H1 (cell line): ENCODE data around the gene PIERCE2. TPM values are rescaled to one million over a fixed set of nuclear protein-coding genes. Genes with fewer than 3 reads are reported as not detected.

ENCODE experiments used
- CTCF ChIA-PET: fragments of 300-600 bp; sonication (Branson Sonifier 250); formaldehyde crosslinking; loops from one replicate; lab custom pipeline; 2021; ENCODE audit not compliant: partially characterized antibody; lab: Charles Lee
- POLR2A ChIA-PET: fragments of 300-600 bp; sonication (Branson Sonifier 250); formaldehyde crosslinking; loops from one replicate; lab custom pipeline; 2021; ENCODE audit warnings: inconsistent platforms; ENCODE audit not compliant: partially characterized antibody; lab: Charles Lee
- DNase-seq, 2 experiments: peaks; one replicate each; pipeline versions ENCODE4 v3.0.0 to v3.0.0-alpha.2; 2010 to 2022; ENCODE audit warnings: low spot score in 2 of 2, low read depth in 1 of 2, mixed read lengths in 1 of 2
- FAIRE-seq: peaks from 2 replicates; lab custom pipeline; 2011; peaks lifted over from hg19 to GRCh38; lab: Jason Lieb, UNC
- H2AFZ ChIP-seq: 2 replicates; pipeline ENCODE4 v1.8.1; 2012; ENCODE audit warnings: low read length, inconsistent platforms
- H2AK5ac ChIP-seq: 2 replicates; pipeline ENCODE4 v1.6.1; 2013; ENCODE audit warnings: low read depth, low read length
- H2BK120ac ChIP-seq: replicated peaks from 2 replicates; pipeline ENCODE3; 2013; ENCODE audit warnings: low read depth, low read length, inconsistent platforms
- H2BK12ac ChIP-seq: 2 replicates; pipeline ENCODE4 v1.6.1; 2013; ENCODE audit warnings: low read depth, low read length
- H2BK15ac ChIP-seq: 2 replicates; pipeline ENCODE4 v1.6.1; 2013; ENCODE audit warnings: low read length
- H2BK20ac ChIP-seq: 2 replicates; pipeline ENCODE4 v1.6.1; 2013; ENCODE audit warnings: low read length
- H2BK5ac ChIP-seq: 2 replicates; pipeline ENCODE4 v1.6.1; 2013; ENCODE audit warnings: low read depth, low read length
- H3K14ac ChIP-seq: 2 replicates; pipeline ENCODE4 v1.6.1; 2013; ENCODE audit warnings: inconsistent platforms; ENCODE audit not compliant: insufficient read length
- H3K18ac ChIP-seq: 2 replicates; pipeline ENCODE4 v1.6.1; 2013; ENCODE audit warnings: low read length; ENCODE audit errors: extremely low read depth
- H3K23ac ChIP-seq: 2 replicates; pipeline ENCODE4 v1.6.1; 2013; ENCODE audit warnings: inconsistent platforms; ENCODE audit not compliant: insufficient read length
- H3K23me2 ChIP-seq: 2 replicates; pipeline ENCODE4 v1.6.1; 2013; ENCODE audit warnings: low read depth, low read length
- H3K27ac ChIP-seq: 2 replicates; pipeline ENCODE4 v1.6.1; 2011; ENCODE audit warnings: low read depth, low read length, inconsistent platforms
- H3K27me3 ChIP-seq, 4 experiments: replicated peaks in 1 of 4; 1 replicate in 1 of 4; 2 replicates in 3 of 4; pipeline versions ENCODE4 v1.6.1 to v1.8.1; 2011 to 2013; ENCODE audit warnings: low read length in 3 of 4, mild to moderate bottlenecking in 3 of 4, inconsistent platforms in 2 of 4, mixed read lengths in 2 of 4, moderate library complexity in 1 of 4; ENCODE audit not compliant: control insufficient read depth in 3 of 4, insufficient read depth in 3 of 4; ENCODE audit errors: extremely low read depth in 1 of 4
- H3K36me3 ChIP-seq, 4 experiments: 2 replicates each; pipeline versions ENCODE4 v1.6.1 to v1.8.1; 2011 to 2013; ENCODE audit warnings: mild to moderate bottlenecking in 4 of 4, low read length in 3 of 4, moderate library complexity in 2 of 4, control low read depth in 1 of 4, inconsistent platforms in 1 of 4; ENCODE audit not compliant: insufficient read depth in 4 of 4, control insufficient read depth in 2 of 4
- H3K4ac ChIP-seq: replicated peaks from 2 replicates; pipeline ENCODE3; 2013; ENCODE audit warnings: low read length, low read depth, mixed read lengths, inconsistent platforms; ENCODE audit not compliant: insufficient read length
- H3K4me1 ChIP-seq, 4 experiments: replicated peaks in 1 of 4; 1 replicate in 1 of 4; 2 replicates in 3 of 4; pipeline versions ENCODE4 v1.6.1 to v1.8.1; 2011 to 2013; ENCODE audit warnings: low read length in 3 of 4, inconsistent platforms in 2 of 4, mixed read lengths in 1 of 4; ENCODE audit not compliant: insufficient read depth in 4 of 4, control insufficient read depth in 3 of 4
- H3K4me2 ChIP-seq, 2 experiments: 2 replicates each; pipeline versions ENCODE4 v1.6.1 to v1.8.1; 2011 to 2013; ENCODE audit warnings: low read depth in 2 of 2, low read length in 2 of 2, control low read depth in 1 of 2, inconsistent platforms in 1 of 2, mild to moderate bottlenecking in 1 of 2; ENCODE audit not compliant: insufficient read depth in 1 of 2
- H3K4me3 ChIP-seq, 4 experiments: fragments of 200-600, 300-600 bp in 1 of 4; sonication (generic), shearing (Covaris generic), sonication (Bioruptor Twin) in 1 of 4; 2 replicates each; pipeline versions ENCODE4 v1.5.1 to v1.8.1; 2011 to 2016; ENCODE audit warnings: low read length in 4 of 4, low read depth in 3 of 4, control low read depth in 2 of 4, inconsistent platforms in 2 of 4, mild to moderate bottlenecking in 2 of 4, mixed read lengths in 1 of 4, moderate library complexity in 1 of 4; ENCODE audit not compliant: insufficient read depth in 2 of 4; ENCODE audit errors: extremely low read depth in 1 of 4
- H3K56ac ChIP-seq: replicated peaks from 2 replicates; pipeline ENCODE3; 2013; ENCODE audit warnings: low read depth, mild to moderate bottlenecking, mixed read lengths, low read length, inconsistent platforms; ENCODE audit not compliant: insufficient read length
- H3K79me1 ChIP-seq: 2 replicates; pipeline ENCODE4 v1.6.1; 2013; ENCODE audit warnings: low read depth, low read length, control low read depth
- H3K79me2 ChIP-seq, 2 experiments: 2 replicates each; pipeline versions ENCODE4 v1.6.1 to v1.8.1; 2012 to 2013; ENCODE audit warnings: low read length in 2 of 2, mild to moderate bottlenecking in 2 of 2, inconsistent platforms in 1 of 2; ENCODE audit not compliant: insufficient read depth in 2 of 2, control insufficient read depth in 1 of 2
- H3K9ac ChIP-seq, 4 experiments: replicated peaks in 1 of 4; 1 replicate in 1 of 4; 2 replicates in 3 of 4; pipeline versions ENCODE4 v1.6.1 to v1.8.1; 2011 to 2013; ENCODE audit warnings: low read depth in 3 of 4, low read length in 3 of 4, control low read depth in 2 of 4, mild to moderate bottlenecking in 2 of 4, moderate library complexity in 2 of 4, inconsistent platforms in 1 of 4; ENCODE audit errors: extremely low read depth in 1 of 4
- H3K9me3 ChIP-seq, 2 experiments: 2 replicates each; pipeline versions ENCODE4 v1.6.1 to v1.8.1; 2012 to 2013; ENCODE audit warnings: mild to moderate bottlenecking in 2 of 2, moderate library complexity in 2 of 2, control low read depth in 1 of 2, inconsistent platforms in 1 of 2, low read depth in 1 of 2, low read length in 1 of 2, mixed read lengths in 1 of 2; ENCODE audit not compliant: insufficient read depth in 2 of 2
- H4K20me1 ChIP-seq, 2 experiments: replicated peaks in 1 of 2; 2 replicates each; pipeline versions ENCODE3 to v1.8.1; 2011 to 2013; ENCODE audit warnings: inconsistent platforms in 2 of 2, low read length in 2 of 2, mild to moderate bottlenecking in 1 of 2; ENCODE audit not compliant: insufficient read depth in 2 of 2, control insufficient read depth in 1 of 2
- H4K5ac ChIP-seq: 2 replicates; pipeline ENCODE4 v1.6.1; 2013; ENCODE audit warnings: low read length, low read depth, mixed read lengths, inconsistent platforms; ENCODE audit not compliant: insufficient read length
- H4K8ac ChIP-seq: 2 replicates; pipeline ENCODE4 v1.8.0; 2013; ENCODE audit warnings: mild to moderate bottlenecking, moderate library complexity, low read length, inconsistent platforms; ENCODE audit not compliant: insufficient read depth; ENCODE audit errors: extremely low read depth
- H4K91ac ChIP-seq: replicated peaks from 2 replicates; pipeline ENCODE3; 2013; ENCODE audit warnings: low read length, mixed read lengths, inconsistent platforms; ENCODE audit not compliant: insufficient read length
- ATF2 ChIP-seq: IDR thresholded peaks from 2 replicates; pipeline ENCODE4 v1.6.1; 2012; ENCODE audit warnings: low read length, inconsistent platforms
- BRCA1 ChIP-seq: IDR thresholded peaks from 2 replicates; pipeline ENCODE4 v1.6.1; 2012; ENCODE audit warnings: low read depth, low read length, improper control_type of control experiment
- GABPA ChIP-seq: IDR thresholded peaks from 2 replicates; pipeline ENCODE4 v1.6.1; 2011; ENCODE audit warnings: mild to moderate bottlenecking, low read length, moderate library complexity, borderline replicate concordance; ENCODE audit not compliant: insufficient read depth
- HDAC6 ChIP-seq: IDR thresholded peaks from one replicate; pipeline ENCODE4 v1.7.1; 2012; ENCODE audit warnings: low read depth, mild to moderate bottlenecking, inconsistent platforms, low read length, moderate library complexity
- JUN ChIP-seq: IDR thresholded peaks from 2 replicates; pipeline ENCODE4 v1.6.1; 2011; ENCODE audit warnings: low read depth, mild to moderate bottlenecking, improper control_type of control experiment, low read length
- KDM5A ChIP-seq: fragments of 200-600 bp; IDR thresholded peaks from 2 replicates; pipeline ENCODE4 v1.7.1; 2012; ENCODE audit warnings: mild to moderate bottlenecking, low read length, inconsistent platforms, mixed read lengths
- MAFK ChIP-seq: IDR thresholded peaks from 2 replicates; pipeline ENCODE4 v1.6.1; 2012; ENCODE audit warnings: low read depth, mild to moderate bottlenecking, improper control_type of control experiment, low read length
- RBBP5 ChIP-seq: IDR thresholded peaks from 2 replicates; pipeline ENCODE4 v1.7.1; 2012; ENCODE audit warnings: low read depth, mild to moderate bottlenecking, inconsistent platforms, low read length, moderate library complexity, borderline replicate concordance
- SIX5 ChIP-seq: IDR thresholded peaks from 2 replicates; pipeline ENCODE4 v1.6.1; 2011; ENCODE audit warnings: mild to moderate bottlenecking, low read depth, low read length
- SUZ12 ChIP-seq: fragments of 200-600 bp; sonication (generic); IDR thresholded peaks from 2 replicates; pipeline ENCODE4 v1.6.1; 2012; ENCODE audit warnings: mild to moderate bottlenecking, inconsistent platforms, low read length, moderate library complexity, mixed read lengths
- TCF12 ChIP-seq: IDR thresholded peaks from 2 replicates; pipeline ENCODE4 v1.6.1; 2011; ENCODE audit warnings: low read depth, mild to moderate bottlenecking, low read length
- TEAD4 ChIP-seq: IDR thresholded peaks from 2 replicates; pipeline ENCODE4 v1.6.1; 2012; ENCODE audit warnings: low read depth, low read length, inconsistent platforms, mixed read lengths
- polyA plus RNA-seq, 7 experiments: library from polyadenylated mRNA; depleted of rRNA in 3 of 7; stranded (reverse) in 5 of 7; unstranded in 2 of 7; fragments of >200 nt in 5 of 7; fragments of 200-250 nt in 2 of 7; gene quantifications; 1 replicate in 5 of 7; 2 replicates in 1 of 7; 4 replicates in 1 of 7; pipeline versions ENCODE4 v1.2.1 to v1.2.3, GENCODE V29; 2011 to 2013; ENCODE audit warnings: missing spikeins in 2 of 7, mixed read lengths in 2 of 7
- total RNA-seq: library from RNA; stranded (reverse); fragmentation: NEBNext Ultra II Directional; extraction: Animal tissue kit (Norgen Biotek cat#: 25700); gene quantifications from 2 replicates; pipeline ENCODE4 v1.2.1, GENCODE V29; 2021
- TF ChIP-seq, protein P1 (sequence below): IDR thresholded peaks from 2 replicates; pipeline ENCODE4 v1.6.1; 2012; ENCODE audit warnings: inconsistent platforms

PIERCE2 gene
- total and polyA plus RNA-seq, 2 of the 8 experiments (the other 6 are each of a cell fraction or from before 2014, with no cell fraction given) = 1.9 to 2.7 TPM

DNA sequence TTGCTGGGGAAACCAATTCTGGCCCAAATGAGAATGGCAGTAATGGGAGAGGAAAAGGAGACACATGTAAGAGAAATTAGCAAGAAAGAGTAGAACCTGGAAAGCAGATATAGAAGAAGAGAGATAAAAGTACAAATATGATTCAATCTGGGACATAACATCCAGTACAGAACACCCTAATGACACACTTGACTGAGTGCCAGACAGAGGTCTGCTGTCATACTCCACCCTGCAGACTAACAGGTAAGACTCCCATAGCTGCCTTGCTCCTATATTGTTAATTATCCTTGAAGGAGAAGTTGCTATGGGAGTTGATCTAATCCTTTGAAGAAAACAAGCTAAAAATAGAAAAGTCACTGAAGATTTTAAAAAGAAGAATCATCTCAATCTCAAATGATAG, 21.3 kb upstream of the PIERCE2 start:
- no peak overlapping the region for H3K4me2 ChIP-seq
- no peaks in the 10 kb centered on the region for H3K79me2 ChIP-seq
- no peak overlapping the region for H3K14ac ChIP-seq
- no peak overlapping the region for H2AFZ ChIP-seq
- DNase-seq (no peak), FAIRE-seq (no peak)
- no peak overlapping the region for H2BK12ac ChIP-seq
- no peaks in the 10 kb centered on the region for H3K36me3 ChIP-seq
- H3K27me3 ChIP-seq = no peaks in the 10 kb centered on the region
- no peak overlapping the region for H3K27ac ChIP-seq
- H2BK5ac ChIP-seq = no peak overlapping the region
- H4K8ac ChIP-seq = no peak overlapping the region
- no peak overlapping the region for H3K18ac ChIP-seq
- no peak overlapping the region for H2AK5ac ChIP-seq
- H3K23me2 ChIP-seq = no peaks in the 10 kb centered on the region
- H3K56ac ChIP-seq = no peak overlapping the region
- H2BK20ac ChIP-seq = no peak overlapping the region
- ChIA-PET CTCF (no interaction called here), POLR2A (no interaction called here)
- no peak overlapping the region for H3K4me3 ChIP-seq
- no peaks in the 10 kb centered on the region for H3K9me3 ChIP-seq
- H4K20me1 ChIP-seq = no peaks in the 10 kb centered on the region
- H3K4me1 ChIP-seq = no peaks in the 10 kb centered on the region
- no peak overlapping the region for H2BK15ac ChIP-seq
- no peaks in the 10 kb centered on the region for H3K79me1 ChIP-seq
- no peak overlapping the region for H3K23ac ChIP-seq
- no peak overlapping the region for H4K5ac ChIP-seq
- H3K9ac ChIP-seq = no peak overlapping the region
- H4K91ac ChIP-seq = no peak overlapping the region
- H2BK120ac ChIP-seq = no peak overlapping the region
- no peak overlapping the region for H3K4ac ChIP-seq
- no peak for TF ChIP-seq ATF2
- TF ChIP-seq SUZ12 = no peak
- TF ChIP-seq MAFK = no peak
- no peak for TF ChIP-seq TEAD4
- TF ChIP-seq BRCA1 = no peak
- TF ChIP-seq JUN = no peak
- TF ChIP-seq KDM5A = no peak
- no peak for TF ChIP-seq GABPA
- no peak for TF ChIP-seq RBBP5
- no peak for TF ChIP-seq HDAC6
- TF ChIP-seq, protein P1, sequence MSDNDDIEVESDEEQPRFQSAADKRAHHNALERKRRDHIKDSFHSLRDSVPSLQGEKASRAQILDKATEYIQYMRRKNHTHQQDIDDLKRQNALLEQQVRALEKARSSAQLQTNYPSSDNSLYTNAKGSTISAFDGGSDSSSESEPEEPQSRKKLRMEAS = no peak
- no peak for TF ChIP-seq TCF12
- no peak for TF ChIP-seq SIX5
